HG02884 (cell line): ENCODE results near the gene LIPE.

ENCODE experiments used
- ATAC-seq: cut with Tn5 transposase; IDR thresholded peaks from one replicate; pipeline ENCODE4 v1.9.1; 2021; ENCODE audit warnings: mild to moderate bottlenecking, moderate library complexity; ENCODE audit not compliant: unreplicated experiment

Gene LIPE

GRCh38 chr19:42386974-42387707 lies 40.0 kb downstream of the LIPE start:
- ATAC-seq, result no peak

GRCh38 chr19:42380155-42380554 lies 47.0 kb downstream of the LIPE start:
- no peak for ATAC-seq

- ATAC-seq, result no peak
Observed at GRCh38 chr19:42378225-42379215, 48.7 kb downstream of the LIPE start.

GRCh38 chr19:42376177-42376555 lies 51.0 kb downstream of the LIPE start:
- no peak for ATAC-seq

- no peak for ATAC-seq
Observed at GRCh38 chr19:42375415-42376176, 51.6 kb downstream of the LIPE start.

GRCh38 chr19:42374826-42375376 lies 52.3 kb downstream of the LIPE start:
- no peak for ATAC-seq

- ATAC-seq, result no peak
Observed at GRCh38 chr19:42370626-42371175, 56.5 kb downstream of the LIPE start.

- no peak for ATAC-seq
Observed at GRCh38 chr19:42370068-42370520, 57.1 kb downstream of the LIPE start.

- no peak for ATAC-seq
Observed at GRCh38 chr19:42369433-42370067, 57.6 kb downstream of the LIPE start.

GRCh38 chr19:42368765-42369164 lies 58.4 kb downstream of the LIPE start:
- ATAC-seq, result no peak

GRCh38 chr19:42368360-42368759 lies 58.8 kb downstream of the LIPE start:
- ATAC-seq, result no peak

- ATAC-seq, result no peak
Observed at GRCh38 chr19:42367929-42368328, 59.3 kb downstream of the LIPE start.

- ATAC-seq, result no peak
Observed at GRCh38 chr19:42366673-42367072, 60.5 kb downstream of the LIPE start.

- no peak for ATAC-seq
Observed at GRCh38 chr19:42363614-42364346, 63.4 kb downstream of the LIPE start.

GRCh38 chr19:42362891-42363440 lies 64.2 kb downstream of the LIPE start:
- no peak for ATAC-seq

GRCh38 chr19:42362342-42362741 lies 64.8 kb downstream of the LIPE start:
- no peak for ATAC-seq

GRCh38 chr19:42361545-42361910 lies 65.7 kb downstream of the LIPE start:
- no peak for ATAC-seq

GRCh38 chr19:42360787-42361544 lies 66.2 kb downstream of the LIPE start:
- ATAC-seq, result no peak
